ENCODE data around the gene THAP8. TPM values are rescaled to one million over a fixed set of nuclear protein-coding genes. Genes with fewer than 3 reads are reported as not detected.

Gene THAP8
- total RNA-seq, 1 experiment from 2014 or later, result 5.4 TPM

DNA sequence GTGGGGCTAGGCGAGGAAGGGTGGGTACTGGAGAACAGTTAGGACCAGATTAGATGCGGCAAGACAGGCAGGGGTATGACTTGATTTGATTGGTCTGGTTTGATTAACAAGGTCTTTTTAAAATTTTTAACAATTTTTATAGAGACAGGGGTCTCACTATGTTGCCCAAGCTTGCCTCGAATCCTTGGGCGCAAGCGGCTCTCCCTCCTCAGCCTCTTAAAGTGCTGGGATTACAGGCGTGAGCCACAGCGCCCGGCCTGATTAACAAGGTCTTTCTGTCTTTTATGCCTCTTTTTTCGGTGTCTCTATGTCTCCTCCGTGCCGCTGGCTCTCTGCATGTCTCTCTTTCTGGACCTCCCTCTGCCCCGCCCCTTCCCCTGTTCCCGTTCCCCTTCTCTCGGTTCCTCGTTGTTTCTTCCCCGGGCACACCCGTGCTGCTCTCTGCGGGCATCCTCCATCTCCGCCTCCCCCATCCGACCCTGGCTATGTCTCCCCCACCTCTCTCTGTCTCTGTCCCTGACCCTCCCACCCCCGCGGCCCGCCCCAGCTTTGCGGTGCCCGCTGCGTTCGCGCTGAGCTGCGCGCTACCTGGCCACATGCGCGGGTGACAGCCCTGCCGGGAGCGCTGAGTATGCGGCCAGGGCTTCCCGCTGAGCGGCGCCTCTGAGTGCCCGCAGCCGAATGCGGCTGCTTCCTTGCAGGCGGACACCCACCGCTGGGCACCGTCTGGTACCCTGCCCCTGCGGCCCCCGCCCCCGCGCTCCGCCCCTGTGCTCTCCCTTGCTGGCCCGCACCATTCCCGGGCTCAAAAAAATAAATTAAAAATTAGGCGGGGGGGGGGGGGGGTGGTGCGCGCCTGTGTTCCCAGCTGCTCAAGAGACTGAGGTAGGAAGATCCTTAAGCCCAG lies 67.2 kb downstream of the THAP8 start:
- Histone ChIP-seq H3K14ac (ENCODE audit: insufficient read depth, low read length) (no peak overlapping the region), H3K4me2 (ENCODE audit: insufficient read depth, insufficient read length, low read length) (peak overlapping the region; percentile 59), H3K79me2 (ENCODE audit: insufficient read depth, low read length) (no peaks in the 10 kb centered on the region), H3K23me2 (ENCODE audit: insufficient read length, low read depth, low read length, poor library complexity, severe bottlenecking) (no peaks in the 10 kb centered on the region), H2BK20ac (ENCODE audit: low read depth, low read length, poor library complexity, severe bottlenecking) (no peak overlapping the region), H2AFZ (ENCODE audit: low read length) (no peak overlapping the region), H3K18ac (ENCODE audit: insufficient read length, low read depth, low read length) (no peak overlapping the region), H3K79me1 (ENCODE audit: insufficient read depth, low read depth, low read length, poor library complexity, severe bottlenecking) (no peaks in the 10 kb centered on the region), H3K27ac (ENCODE audit: insufficient read length, low read depth, low read length) (no peak overlapping the region), H2BK15ac (ENCODE audit: low read depth, low read length) (no peak overlapping the region), H3T11ph (ENCODE audit: low read length) (no peak overlapping the region), H4K5ac (ENCODE audit: insufficient read length, low read depth, low read length) (no peak overlapping the region), H2AK5ac (ENCODE audit: insufficient read length, low read length) (no peak overlapping the region), H4K20me1 (ENCODE audit: control insufficient read depth, insufficient read depth, insufficient read length) (no peaks in the 10 kb centered on the region), H3K56ac (ENCODE audit: insufficient read length, low read depth, low read length) (no peak overlapping the region), H3K23ac (ENCODE audit: insufficient read length, low read depth, low read length) (no peak overlapping the region), H4K8ac (replicated peaks; ENCODE audit: insufficient read length, low read depth, low read length) (no peak overlapping the region), H3K27me3 (ENCODE audit: insufficient read depth, low read length) (no peaks in the 10 kb centered on the region; the same call in 1 of the 2 replicates), H2BK120ac (ENCODE audit: low read depth, low read length, poor library complexity, severe bottlenecking) (no peak overlapping the region), H3K4me1 (ENCODE audit: insufficient read depth, low read length) (no peaks in the 10 kb centered on the region), H3K9me3 (ENCODE audit: control insufficient read depth, low read depth, low read length) (no peaks in the 10 kb centered on the region), H4K91ac (ENCODE audit: insufficient read length, low read depth, low read length) (no peak overlapping the region), H2BK5ac (ENCODE audit: insufficient read length, low read length) (no peak overlapping the region), H3K4ac (ENCODE audit: low read depth, low read length) (no peak overlapping the region), H3K9ac (ENCODE audit: extremely low read depth, insufficient read length, low read length) (no peak overlapping the region), H2BK12ac (ENCODE audit: insufficient read length, low read depth, low read length) (no peak overlapping the region)
- TF ChIP-seq, protein P1, sequence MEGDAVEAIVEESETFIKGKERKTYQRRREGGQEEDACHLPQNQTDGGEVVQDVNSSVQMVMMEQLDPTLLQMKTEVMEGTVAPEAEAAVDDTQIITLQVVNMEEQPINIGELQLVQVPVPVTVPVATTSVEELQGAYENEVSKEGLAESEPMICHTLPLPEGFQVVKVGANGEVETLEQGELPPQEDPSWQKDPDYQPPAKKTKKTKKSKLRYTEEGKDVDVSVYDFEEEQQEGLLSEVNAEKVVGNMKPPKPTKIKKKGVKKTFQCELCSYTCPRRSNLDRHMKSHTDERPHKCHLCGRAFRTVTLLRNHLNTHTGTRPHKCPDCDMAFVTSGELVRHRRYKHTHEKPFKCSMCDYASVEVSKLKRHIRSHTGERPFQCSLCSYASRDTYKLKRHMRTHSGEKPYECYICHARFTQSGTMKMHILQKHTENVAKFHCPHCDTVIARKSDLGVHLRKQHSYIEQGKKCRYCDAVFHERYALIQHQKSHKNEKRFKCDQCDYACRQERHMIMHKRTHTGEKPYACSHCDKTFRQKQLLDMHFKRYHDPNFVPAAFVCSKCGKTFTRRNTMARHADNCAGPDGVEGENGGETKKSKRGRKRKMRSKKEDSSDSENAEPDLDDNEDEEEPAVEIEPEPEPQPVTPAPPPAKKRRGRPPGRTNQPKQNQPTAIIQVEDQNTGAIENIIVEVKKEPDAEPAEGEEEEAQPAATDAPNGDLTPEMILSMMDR (conservative IDR thresholded peaks at IDR 0.05), result no peak
- Mint-ChIP-seq H3K36me3 (ENCODE audit: insufficient read depth in 1 of 3, low read depth in 3 of 3) (no peaks in the 10 kb centered on the region; a peak in 1 of 7 replicates), H3K9me3 (no peaks in the 10 kb centered on the region; a peak in 2 of 5 replicates), H3K27ac (peak overlapping the region in 1 of 3 experiments; percentile 43; a peak in 1 of 7 replicates), H3K4me1 (peaks cover 4 to 9% of the 10 kb centered on the region in 2 experiments), H3K4me3 (peak overlapping the region; percentile 71 to 92), H3K27me3 (ENCODE audit: low read depth) (peaks cover 78% of the 10 kb centered on the region)
- DNase-seq, result peak; percentile 76
- no CpG with 5 or more reads among the region's 54 CpGs for WGBS (ENCODE audit: extremely low coverage, insufficient read length, low lambda C conversion rate)
